ENCODE data around the gene PPP1R14B. TPM values are rescaled to one million over a fixed set of nuclear protein-coding genes. Genes with fewer than 3 reads are reported as not detected.

Gene PPP1R14B
- polyA plus RNA-seq, 1 experiment, result 283 TPM

- no peaks in the 10 kb centered on the region for H3K27me3 ChIP-seq (ENCODE audit: control insufficient read depth, insufficient read depth, low read length)
- POLR2A ChIA-PET, result no interaction called here
- CTCF ChIA-PET, result interaction anchor here (4.8 kb wide), 1 partner anchor 14 kb away, joined by 26 read pairs; the partner anchor contains the start of gene FERMT3
- H3K4me3 ChIP-seq (ENCODE audit: low read depth, low read length), result no peak overlapping the region
- H3K36me3 ChIP-seq (ENCODE audit: control insufficient read depth, insufficient read depth, low read length), result peaks cover 17% of the 10 kb centered on the region
- TF ChIP-seq CTCF (IDR thresholded peaks at IDR 0.05; ENCODE audit: insufficient read depth, low read depth, low read length), result no peak
- no peak for DNase-seq (ENCODE audit: low read depth)
Measured at GRCh38 chr11:64220271-64220670, 26.5 kb downstream of the PPP1R14B start.

GRCh38 chr11:64219755-64220154, 27.0 kb downstream of the PPP1R14B start:
- Histone ChIP-seq H3K27me3 (ENCODE audit: control insufficient read depth, insufficient read depth, low read length) (no peaks in the 10 kb centered on the region), H3K36me3 (ENCODE audit: control insufficient read depth, insufficient read depth, low read length) (peaks cover 17% of the 10 kb centered on the region), H3K4me3 (ENCODE audit: low read depth, low read length) (no peak overlapping the region)
- ChIA-PET POLR2A (no interaction called here), CTCF (no interaction called here)
- no peak for DNase-seq (ENCODE audit: low read depth)
- TF ChIP-seq CTCF (IDR thresholded peaks at IDR 0.05; ENCODE audit: insufficient read depth, low read depth, low read length), result no peak

GRCh38 chr11:64219354-64219684, 27.4 kb downstream of the PPP1R14B start:
- no peak for DNase-seq (ENCODE audit: low read depth)
- CTCF ChIA-PET, result no interaction called here
- H3K4me3 ChIP-seq (ENCODE audit: low read depth, low read length), result no peak overlapping the region
- TF ChIP-seq CTCF (IDR thresholded peaks at IDR 0.05; ENCODE audit: insufficient read depth, low read depth, low read length), result no peak
- no peaks in the 10 kb centered on the region for H3K27me3 ChIP-seq (ENCODE audit: control insufficient read depth, insufficient read depth, low read length)
- peaks cover 15% of the 10 kb centered on the region for H3K36me3 ChIP-seq (ENCODE audit: control insufficient read depth, insufficient read depth, low read length)
- POLR2A ChIA-PET, result no interaction called here

GRCh38 chr11:64218628-64219353, 28.0 kb downstream of the PPP1R14B start:
- no peak for TF ChIP-seq CTCF (IDR thresholded peaks at IDR 0.05; ENCODE audit: insufficient read depth, low read depth, low read length)
- CTCF ChIA-PET, result interaction anchor here (1.4 to 5.2 kb wide), 3 partner anchors 8 to 33 kb away, joined by 4 to 26 read pairs (median 6); partner anchors contain the start of genes FERMT3 and PLCB3
- POLR2A ChIA-PET, result interaction anchor here (0.6 kb wide), 1 partner anchor 37 kb away, joined by 3 read pairs; no protein-coding TSS in a partner anchor

GRCh38 chr11:64216879-64217278, 29.9 kb downstream of the PPP1R14B start:
- CTCF ChIA-PET, result interaction anchor here (0.8 to 5.2 kb wide), 4 partner anchors 8 to 85 kb away, joined by 4 to 26 read pairs (median 6); partner anchors contain the start of genes FERMT3 and STIP1
- Histone ChIP-seq H3K4me3 (ENCODE audit: low read depth, low read length) (no peak overlapping the region), H3K27me3 (ENCODE audit: control insufficient read depth, insufficient read depth, low read length) (no peaks in the 10 kb centered on the region), H3K36me3 (ENCODE audit: control insufficient read depth, insufficient read depth, low read length) (peaks cover 6% of the 10 kb centered on the region)
- no peak for TF ChIP-seq CTCF (IDR thresholded peaks at IDR 0.05; ENCODE audit: insufficient read depth, low read depth, low read length)
- DNase-seq (ENCODE audit: low read depth), result no peak
- POLR2A ChIA-PET, result no interaction called here

More at GRCh38 chr11:64218628-64219353, 28.0 kb downstream of the PPP1R14B start:
- no peaks in the 10 kb centered on the region for H3K27me3 ChIP-seq (ENCODE audit: control insufficient read depth, insufficient read depth, low read length)
- H3K4me3 ChIP-seq (ENCODE audit: low read depth, low read length), result no peak overlapping the region
- peaks cover 11% of the 10 kb centered on the region for H3K36me3 ChIP-seq (ENCODE audit: control insufficient read depth, insufficient read depth, low read length)
- DNase-seq (ENCODE audit: low read depth), result no peak
